ENCODE data around the gene YJU2.
"Not testable (repeated sequence)": the region's sequence is repeated elsewhere in the genome, so short reads cannot be mapped to it uniquely, and the experiment has no call there.

YJU2 gene

DNA sequence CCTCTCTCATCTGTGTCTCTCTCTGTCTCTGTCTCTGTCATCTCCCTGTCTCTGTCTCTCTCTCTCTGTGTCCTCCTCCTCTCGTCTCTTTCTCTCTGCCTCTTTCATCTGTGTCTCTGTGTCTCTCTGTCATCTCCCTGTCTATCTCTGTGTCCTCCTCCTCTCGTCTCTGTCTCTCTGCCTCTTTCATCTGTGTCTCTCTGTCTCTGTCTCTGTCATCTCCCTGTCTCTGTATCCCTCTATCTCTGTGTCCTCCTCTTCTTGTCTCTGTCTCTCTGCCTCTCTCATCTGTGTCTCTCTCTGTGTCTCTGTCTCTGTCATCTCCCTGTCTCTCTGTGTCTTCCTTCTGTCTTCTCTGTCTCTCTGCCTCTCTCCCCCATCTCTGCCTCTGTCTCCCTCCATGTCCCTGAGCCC lies 18.1 kb upstream of the YJU2 start:
- DNase-seq (ENCODE audit: low read depth in 2 of 2), result no peak

DNA sequence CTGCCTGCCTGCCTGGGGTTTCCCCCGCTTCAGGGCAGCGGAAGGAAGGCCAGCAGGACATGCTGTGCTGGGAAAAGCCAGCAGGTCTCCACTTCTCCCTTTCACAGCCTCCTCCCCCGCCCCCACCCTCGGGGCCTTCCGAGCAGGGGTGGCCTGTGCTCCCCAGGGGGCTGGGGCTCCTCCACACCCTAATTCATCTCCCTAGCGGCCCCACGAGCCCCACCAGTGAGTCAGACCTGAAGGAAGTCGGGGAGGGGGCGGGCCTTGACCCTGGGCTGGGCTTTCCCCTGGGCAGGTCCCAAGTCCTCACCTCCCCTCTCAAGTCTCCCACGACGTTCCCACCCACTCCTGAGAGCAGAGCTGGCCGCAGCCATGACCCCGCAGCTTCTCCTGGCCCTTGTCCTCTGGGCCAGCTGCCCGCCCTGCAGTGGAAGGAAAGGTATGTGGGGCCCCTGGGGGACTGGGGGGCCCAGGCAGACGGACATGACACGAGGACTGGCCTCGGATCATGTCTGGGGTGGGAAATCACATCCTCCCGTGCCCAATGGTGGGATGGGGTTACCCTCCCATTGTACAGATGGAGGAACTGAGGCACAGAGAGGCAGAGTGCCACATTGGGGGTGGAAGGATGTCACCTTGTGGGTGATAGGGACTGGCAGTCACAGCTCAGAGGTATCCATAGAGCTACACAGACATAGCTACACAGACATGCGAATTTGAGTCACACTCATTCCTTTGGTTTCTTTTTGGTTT lies 17.5 kb upstream of the YJU2 start, which contains the start of gene EBI3:
Gene EBI3 (plus strand): TSS at position 345 of the 753 bp plus-strand sequence. CDS start 28 bp downstream, at position 373.
- DNase-seq (ENCODE audit: low read depth in 2 of 2), result peak; percentile 41 to 65

DNA sequence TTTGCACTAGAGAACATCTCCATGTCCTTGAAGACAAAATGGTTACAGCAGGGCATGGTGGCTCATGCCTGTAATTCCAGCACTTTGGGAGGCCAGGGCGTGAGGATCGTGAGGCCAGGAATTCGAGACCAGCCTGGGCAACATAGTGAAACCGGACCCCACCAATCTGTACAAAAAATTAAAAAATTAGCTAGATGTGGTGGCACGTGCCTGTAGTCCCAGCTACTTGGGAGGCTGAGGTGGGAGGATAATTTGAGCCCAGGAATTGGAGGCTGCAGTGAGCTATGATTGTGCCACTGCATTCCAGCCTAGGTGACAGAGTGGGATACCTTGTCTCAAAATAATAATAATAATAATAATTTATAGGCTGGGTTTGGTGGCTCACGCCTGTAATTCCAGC lies 16.6 kb upstream of the YJU2 start:
- DNase-seq (ENCODE audit: low read depth in 2 of 2), result not testable (repeated sequence)

DNA sequence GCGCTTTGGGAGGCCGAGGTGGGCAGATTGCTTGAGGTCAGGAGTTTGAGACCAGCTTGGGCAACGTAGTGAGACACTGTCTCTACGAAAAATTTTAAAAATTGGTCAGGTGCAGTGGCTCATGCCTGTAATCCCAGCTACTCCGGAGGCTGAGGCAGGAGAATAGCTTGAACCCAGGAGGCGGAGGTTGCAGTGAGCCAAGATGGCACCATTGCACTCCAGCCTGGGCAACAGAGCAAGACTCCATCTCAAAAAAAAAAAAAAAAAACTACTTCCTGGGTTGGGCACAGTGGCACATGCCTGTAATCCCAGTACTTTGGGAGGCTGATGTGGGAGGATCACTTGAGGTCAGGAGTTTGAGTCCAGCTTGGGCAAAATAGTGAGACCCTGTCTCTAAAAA lies 15.4 kb upstream of the YJU2 start:
- DNase-seq (ENCODE audit: low read depth in 2 of 2), result not testable (repeated sequence)

DNA sequence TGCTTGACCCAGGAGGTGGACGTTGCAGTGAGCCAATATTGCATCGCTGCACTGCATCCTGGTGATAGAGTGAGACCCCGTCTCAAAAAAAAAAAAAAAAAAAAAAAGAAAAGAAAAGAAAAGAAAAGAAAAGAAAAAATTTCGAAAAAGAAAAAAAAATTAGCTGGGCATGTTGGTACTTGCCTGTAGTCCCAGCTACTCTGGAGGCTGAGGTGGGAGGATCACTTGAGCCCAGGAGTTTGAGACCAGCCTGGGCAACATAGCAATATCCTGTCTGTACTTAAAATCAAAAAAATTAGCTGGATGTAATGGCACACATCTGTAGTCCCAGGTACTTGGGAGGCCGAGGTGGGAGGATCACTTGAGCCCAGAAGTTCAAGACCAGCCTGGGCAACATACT lies 14.7 kb upstream of the YJU2 start:
- not testable (repeated sequence) for DNase-seq (ENCODE audit: low read depth in 2 of 2)

DNA sequence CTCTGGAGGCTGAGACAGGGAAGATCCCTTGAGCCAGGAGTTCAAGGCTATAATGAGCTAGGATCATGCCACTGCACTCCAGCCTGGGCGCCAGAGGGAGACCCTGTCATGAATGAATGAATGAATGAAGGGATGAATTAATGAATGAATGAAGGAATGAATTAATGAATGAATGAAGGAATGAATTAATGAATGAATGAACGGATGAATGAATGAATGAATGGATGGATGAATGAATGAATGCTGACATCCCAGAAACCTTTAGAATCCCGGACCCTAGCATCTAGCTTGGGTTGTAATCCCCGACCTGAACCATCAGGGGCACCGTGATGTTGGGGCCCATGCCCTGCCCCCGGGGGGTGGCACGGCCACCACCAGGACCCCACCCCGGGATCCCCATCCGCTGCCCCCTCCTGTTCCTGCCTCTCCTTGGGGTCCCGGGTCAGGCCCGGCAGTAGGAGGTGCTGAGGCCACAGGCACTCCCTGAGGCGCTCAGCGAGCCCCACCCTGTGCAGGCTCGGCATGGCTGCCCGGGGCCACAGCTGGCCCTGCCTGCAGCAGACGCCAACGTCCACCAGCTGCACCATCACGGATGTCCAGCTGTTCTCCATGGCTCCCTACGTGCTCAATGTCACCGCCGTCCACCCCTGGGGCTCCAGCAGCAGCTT lies 14.1 kb upstream of the YJU2 start:
- DNase-seq (ENCODE audit: low read depth in 2 of 2), result no peak

DNA sequence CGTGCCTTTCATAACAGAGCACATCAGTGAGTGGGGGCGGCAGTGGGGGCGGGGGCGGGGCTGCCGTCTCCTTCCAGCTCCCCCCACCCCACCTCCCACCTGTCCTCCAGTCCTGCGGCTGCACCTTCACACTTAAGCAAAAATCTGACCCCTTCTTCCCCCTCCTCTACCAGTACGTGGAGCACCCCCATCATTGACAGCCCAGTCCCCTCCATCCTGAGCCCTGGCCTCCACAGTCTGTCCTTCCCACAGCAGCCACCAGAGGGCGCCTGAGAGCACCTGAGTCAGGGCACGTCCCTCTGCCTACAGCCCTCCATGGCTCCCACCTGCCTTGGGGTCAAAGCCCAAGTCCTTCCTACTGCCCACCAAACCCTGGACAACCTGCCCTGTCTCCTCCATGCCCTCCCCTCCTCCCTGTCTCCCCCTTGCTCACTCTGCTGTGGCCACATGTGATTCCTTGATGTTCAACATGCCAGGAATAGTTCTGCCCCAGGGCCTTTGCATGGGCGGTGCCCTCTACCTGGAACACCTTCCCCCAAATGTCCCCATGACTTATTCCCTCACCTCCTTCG lies 13.5 kb upstream of the YJU2 start:
- DNase-seq (ENCODE audit: low read depth in 2 of 2), result peak; percentile 67 to 85

DNA sequence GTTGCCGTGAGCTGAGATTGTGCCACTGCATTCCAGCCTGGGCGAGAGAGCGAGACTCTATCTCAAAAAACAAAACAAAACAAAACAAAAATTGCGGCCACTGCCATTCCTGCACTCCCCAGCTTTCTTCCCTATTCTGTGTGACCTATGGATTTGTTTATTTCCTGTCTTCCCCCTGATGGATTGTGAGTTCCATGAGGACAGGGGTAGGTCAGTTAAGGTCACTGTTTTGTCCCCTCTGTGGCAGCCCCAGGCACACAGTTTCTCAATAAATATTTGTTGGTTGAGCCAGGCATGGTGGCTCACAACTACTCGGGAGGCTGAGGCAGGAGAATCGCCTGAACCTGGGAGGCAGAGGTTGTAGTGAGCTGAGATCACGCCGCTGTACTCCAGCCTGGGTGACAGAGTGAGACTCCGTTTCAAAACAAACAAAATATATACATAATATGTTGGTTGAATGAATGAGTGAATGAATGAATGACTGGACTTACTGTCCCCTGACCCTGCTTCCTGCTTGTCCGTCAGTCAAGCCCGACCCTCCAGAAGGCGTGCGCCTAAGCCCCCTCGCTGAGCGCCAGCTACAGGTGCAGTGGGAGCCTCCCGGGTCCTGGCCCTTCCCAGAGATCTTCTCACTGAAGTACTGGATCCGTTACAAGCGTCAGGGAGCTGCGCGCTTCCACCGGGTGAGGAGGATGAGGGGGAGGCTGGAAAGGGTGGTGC lies 12.6 kb upstream of the YJU2 start:
- DNase-seq (ENCODE audit: low read depth in 2 of 2), result no peak

DNA sequence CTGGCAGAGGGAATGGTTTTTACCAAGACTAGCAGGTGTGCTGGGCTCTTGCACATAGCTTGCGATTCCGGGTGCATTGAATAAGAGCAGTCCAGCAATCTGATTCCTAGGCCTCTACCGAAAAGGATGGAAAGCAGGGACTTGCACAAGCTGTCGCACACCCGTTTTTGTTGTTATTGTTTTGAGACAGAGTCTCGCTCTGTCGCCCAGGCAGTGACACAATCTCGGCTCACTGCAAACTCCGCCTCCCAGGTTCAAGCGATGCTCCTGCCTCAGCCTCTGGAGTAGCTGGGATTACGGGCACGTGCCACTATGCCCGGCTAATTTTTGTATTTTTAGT lies 12.0 kb upstream of the YJU2 start:
- no peak for DNase-seq (ENCODE audit: low read depth in 2 of 2)

DNA sequence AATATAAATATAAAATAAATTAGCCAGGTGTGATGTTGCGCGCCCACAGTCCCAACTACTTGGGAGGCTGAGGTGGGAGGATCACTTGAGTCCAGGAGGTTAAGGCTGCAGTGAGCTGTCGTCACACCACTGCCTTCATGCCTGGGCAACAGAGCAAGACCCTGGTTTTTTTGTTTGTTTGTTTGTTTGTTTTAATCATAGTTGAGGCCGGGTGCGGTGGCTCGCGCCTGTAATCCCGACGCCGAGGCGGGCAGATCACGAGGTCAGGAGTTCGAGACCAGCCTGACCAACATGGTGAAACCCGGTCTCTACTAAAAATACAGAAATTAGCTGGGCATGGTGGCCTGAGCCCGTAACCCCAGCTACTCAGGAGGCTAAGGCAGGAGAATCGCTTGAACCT lies 9.4 kb upstream of the YJU2 start:
- DNase-seq (ENCODE audit: low read depth in 2 of 2), result not testable (repeated sequence)

DNA sequence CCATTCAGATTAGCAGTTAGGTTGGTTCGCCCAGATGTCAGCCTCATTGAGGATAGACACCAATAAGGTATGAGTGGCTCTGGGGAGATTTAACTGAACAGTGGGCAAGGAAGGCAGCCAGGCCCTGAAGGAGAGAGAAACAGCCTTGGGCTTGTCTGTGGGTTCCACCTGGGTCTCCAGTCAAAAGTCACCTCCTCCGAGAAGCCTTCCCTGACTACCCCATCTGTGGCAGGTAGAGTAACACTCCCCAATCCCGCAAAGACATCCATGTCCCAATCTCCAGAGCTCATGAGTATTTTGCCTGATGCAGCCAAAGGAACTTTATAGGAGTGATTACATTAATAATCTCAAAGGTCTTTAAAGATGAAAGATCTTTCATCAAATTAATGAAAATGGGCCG lies 8.0 kb upstream of the YJU2 start:
- no peak for DNase-seq (ENCODE audit: low read depth in 2 of 2)

DNA sequence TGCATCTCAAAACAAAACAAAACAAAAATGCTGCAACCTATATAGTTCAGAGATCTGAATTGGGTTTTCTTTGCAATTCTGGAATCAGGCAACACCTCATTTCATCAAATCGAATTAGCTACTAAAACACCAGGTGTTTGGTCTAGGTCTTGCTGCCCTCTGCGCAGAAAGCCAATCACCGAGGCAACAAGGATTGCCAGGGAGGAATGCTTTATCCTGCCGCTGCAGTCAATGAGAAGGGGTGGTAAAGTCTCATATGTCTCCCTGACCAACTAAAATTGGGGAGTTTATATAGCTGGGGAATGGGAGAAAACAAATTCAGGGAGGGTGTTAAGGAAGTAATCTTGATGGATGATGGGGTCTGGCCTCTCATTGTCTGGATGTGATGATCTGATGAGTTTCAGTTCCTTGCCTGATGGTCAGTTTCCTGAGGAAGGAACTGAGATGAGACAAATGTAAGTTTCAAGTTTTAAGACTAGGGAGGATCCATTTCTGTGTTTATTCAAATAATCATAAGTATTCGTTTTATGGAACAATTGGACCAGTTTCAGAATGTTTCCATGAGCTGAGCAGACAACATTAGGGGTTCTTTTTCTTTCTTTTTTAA lies 5.0 kb upstream of the YJU2 start:
- no peak for DNase-seq (ENCODE audit: low read depth in 2 of 2)

DNA sequence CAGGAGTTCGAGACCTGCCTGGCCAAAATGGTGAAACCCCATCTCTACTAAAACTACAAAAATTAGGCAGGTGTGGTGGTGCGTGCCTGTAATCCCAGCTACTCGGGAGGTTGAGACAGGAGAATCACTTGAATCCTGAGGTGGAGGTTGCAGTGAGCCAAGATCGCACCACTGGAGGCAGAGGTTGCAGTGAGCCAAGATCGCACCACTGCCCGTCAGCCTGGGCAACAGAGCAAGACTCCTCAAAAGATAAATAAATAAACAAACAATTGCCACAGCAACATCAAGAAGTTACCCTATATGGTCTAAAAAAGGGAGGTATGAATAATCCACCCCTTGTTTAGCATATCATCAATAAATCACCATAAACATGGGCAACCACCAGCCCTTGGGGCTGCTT lies 942 bp upstream of the YJU2 start:
- DNase-seq (ENCODE audit: low read depth in 2 of 2), result not testable (repeated sequence)

DNA sequence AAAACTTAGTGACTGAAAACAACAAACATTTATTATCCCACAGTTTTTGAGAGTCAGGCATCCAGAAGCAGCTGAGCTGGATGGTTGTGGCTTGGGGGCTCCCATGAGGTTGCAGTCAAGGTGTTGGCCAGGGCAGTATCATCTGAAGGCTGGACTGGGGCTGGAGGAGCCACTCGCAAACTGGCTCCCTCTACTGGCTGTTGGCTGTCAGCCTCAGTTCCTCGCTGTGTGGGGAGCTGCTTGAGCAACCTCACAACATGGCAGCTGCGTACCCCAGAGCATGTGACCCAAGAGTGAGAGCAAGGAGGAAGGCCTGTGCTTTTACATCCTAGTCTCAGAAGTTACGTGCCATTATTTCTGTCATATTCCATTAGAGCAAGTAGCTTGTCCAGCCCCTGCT lies 9.7 kb downstream of the YJU2 start:
- DNase-seq (ENCODE audit: low read depth in 2 of 2), result no peak

DNA sequence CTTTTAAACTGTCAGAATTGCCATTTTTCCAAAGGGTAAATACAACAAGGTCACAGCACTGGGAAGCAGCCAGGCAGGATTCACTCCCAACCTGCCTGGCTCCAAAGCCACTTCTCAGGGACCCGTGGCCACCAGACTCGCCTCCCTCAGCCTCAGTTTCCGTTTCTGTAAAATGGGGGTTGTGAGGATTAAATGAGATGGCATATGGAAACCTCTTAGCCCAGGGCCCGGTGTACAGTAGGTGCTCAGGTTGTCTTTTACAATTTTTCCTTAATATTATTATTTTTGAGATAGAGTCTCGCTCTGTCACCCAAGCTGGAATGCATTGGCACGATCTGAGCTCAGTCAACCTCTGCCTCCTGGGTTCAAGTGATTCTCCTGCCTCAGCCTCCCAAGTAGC lies 10.1 kb downstream of the YJU2 start:
- no peak for DNase-seq (ENCODE audit: low read depth in 2 of 2)

DNA sequence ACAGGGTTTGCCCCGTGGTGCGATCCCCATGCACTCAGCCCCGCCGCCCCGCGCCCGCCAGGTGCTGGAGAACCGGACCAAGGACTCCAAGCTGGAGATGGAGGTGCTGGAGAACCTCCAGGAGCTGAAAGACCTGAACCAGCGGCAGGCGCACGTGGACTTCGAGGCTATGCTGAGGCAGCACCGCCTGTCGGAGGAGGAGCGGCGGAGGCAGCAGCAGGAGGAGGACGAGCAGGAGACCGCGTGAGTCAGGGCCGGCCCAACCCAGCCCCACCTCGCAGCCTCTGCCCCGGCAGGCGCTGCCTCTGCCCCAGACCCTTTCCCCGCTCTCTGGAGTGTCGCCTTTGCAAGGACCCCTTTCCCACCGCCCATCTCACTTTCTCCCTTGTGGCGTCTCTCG lies 11.3 kb downstream of the YJU2 start:
- no peak for DNase-seq (ENCODE audit: low read depth in 2 of 2)

DNA sequence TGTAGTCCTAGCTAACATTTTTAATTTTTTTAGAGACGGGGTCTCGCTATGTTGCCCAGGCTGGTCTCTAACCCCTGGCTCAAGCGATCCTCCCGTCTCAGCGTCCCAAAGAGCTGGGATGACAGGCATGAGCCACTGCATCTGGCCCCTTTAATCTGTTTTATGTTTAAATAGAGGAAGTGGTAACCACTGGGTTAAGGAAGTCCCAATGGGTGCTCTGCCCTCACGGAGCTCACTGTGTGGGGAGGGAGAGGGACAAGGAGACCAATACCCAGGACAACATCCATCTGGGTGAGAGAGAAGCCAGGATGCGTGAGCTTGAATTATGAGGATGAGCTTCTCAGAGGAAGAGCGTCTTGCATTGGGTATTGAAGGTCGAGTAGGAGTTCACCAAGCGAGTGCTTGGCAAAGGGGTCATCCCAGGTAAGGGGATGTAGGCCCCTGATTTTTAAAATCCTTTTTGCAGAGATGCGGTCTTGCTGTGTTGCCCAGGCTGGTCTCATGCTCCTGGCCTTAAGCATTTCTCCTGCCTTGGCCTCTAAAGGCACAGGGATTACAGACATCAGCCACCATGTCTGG lies 13.8 kb downstream of the YJU2 start:
- DNase-seq (ENCODE audit: low read depth in 2 of 2), result no peak

DNA sequence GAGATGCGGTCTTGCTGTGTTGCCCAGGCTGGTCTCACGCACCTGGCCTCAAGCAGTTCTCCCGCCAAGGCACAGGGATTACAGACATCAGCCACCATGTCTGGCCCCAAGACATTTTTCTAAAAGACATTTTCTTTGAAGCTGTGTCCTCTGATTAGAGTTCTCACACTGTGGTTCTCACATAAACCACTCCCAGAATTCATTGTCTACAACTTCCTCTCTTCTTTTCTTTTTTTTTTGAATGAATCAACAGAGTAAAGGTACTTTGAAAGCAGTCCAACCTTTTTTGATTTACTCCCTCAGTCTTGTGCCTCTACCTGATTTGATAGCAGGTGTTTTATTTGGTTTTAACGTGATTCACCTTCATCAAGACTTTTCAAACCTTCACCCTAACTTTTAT lies 17.9 kb downstream of the YJU2 start:
- no peak for DNase-seq (ENCODE audit: low read depth in 2 of 2)

DNA sequence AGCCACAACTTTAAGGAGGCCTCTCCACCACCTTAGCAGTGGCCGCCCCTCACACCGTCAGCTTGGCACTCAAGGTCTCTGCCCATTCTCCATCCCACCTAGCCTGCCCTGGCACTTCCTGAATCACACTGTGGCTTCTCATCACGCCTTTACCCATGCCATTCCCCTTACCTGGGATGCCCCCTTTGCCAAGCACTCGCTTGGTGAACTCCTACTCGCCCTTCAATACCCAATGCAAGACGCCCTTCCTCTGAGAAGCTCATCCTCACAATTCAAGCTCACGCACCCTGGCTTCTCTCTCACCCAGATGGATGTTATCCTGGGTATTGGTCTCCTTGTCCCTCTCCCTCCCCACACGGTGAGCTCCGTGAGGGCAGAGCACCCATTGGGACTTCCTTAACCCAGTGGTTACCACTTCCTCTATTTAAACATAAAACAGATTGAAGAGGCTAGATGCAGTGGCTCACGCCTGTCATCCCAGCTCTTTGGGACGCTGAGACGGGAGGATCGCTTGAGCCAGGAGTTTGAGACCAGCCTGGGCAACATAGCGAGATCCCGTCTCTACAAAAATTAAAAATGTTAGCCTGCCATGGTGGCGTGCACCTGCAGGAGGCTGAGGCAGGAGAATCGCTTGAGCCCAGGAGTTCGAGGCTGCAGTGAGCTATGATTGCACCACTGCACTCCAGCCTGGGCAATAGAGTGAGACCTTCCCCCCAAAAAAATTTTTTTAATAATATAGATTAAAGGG lies 19.5 kb downstream of the YJU2 start:
- no peak for DNase-seq (ENCODE audit: low read depth in 2 of 2)

DNA sequence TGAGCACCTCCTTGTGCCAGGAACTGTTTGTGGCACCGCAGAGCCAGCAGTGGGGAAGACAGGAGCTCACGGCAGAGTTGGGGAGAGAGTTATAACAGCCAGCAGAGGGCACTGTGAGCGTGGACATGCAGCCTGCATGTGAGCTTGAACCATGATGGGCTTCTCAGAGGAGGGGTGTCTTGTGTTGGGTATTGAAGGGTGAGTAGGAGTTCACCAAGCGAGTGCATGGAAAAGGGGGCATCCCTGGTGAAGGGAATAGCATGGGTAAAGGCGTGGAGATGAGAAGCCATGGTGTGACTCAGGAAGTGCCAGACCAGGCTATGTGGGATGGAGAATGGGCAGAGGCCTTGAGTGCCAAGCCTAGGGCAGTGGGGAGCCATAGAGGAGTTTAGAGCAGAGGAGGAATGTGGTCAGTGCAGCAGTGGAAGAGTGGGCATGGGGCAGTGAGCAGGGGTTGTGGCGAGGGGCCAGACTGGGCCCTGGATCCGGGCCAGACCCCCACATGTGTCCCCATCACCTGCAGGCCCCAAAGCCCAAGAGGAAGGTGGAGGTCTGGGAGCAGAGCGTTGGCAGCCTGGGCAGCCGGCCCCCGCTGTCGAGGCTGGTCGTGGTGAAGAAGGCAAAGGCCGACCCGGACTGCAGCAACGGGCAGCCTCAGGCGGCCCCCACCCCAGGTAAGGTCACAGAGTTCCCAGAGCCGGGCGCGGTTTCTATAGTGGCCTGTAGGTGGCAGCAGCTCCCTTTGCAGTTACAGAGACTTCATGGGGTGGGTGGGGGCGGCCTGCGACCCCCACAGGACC lies 20.4 kb downstream of the YJU2 start:
- peak; percentile 50 to 57 for DNase-seq (ENCODE audit: low read depth in 2 of 2)
